CD1c-positive myeloid dendritic cell (primary cell): Measurements from ENCODE around the gene TSPY8.
"Not testable (repeated sequence)": the region's sequence is repeated elsewhere in the genome, so short reads cannot be mapped to it uniquely, and the experiment has no call there.

Experiments used
- DNase-seq: peaks from one replicate; pipeline ENCODE4 v3.0.0-alpha.2; 2016; ENCODE audit errors: extremely low spot score

The TSPY8 gene

DNA sequence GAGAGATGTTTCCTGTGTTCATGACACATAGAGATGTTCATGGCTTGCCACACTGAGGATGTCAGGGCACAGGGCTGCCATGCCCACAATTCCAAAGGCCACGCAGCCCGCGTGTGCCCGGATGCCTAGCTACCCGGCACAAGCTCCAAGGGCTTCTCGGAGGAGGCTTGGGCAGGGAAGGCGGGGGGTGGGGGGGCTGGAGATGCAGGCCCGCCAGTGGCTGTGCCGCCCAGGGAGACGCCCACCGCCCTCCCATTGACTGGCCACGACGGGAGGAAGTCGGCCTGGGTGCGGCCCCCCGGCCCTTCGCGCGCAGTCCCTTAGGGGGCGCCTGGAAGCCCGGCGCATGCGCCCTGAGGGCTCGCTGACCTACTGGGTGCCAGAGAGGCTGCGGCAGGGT, at the start of gene TSPY8:
TSS of gene TSPY8 (plus strand) at position 301 of the 400 bp plus-strand sequence. CDS start at position 347, 46 bp downstream.
- not testable (repeated sequence) for DNase-seq

- DNase-seq: no peak
Measured at GRCh38 chrY:9320996-9321395, 36.6 kb upstream of the TSPY8 start.

DNA sequence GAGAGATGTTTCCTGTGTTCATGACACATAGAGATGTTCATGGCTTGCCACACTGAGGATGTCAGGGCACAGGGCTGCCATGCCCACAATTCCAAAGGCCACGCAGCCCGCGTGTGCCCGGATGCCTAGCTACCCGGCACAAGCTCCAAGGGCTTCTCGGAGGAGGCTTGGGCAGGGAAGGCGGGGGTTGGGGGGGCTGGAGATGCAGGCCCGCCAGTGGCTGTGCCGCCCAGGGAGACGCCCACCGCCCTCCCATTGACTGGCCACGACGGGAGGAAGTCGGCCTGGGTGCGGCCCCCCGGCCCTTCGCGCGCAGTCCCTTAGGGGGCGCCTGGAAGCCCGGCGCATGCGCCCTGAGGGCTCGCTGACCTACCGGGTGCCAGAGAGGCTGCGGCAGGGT, 20.4 kb upstream of the TSPY8 start, which contains the start of gene TSPY4:
TSS of gene TSPY4 (plus strand) at position 301 of the 400 bp plus-strand sequence. CDS start at position 347, 46 bp downstream.
- DNase-seq: not testable (repeated sequence)

GRCh38 chrY:9396527-9396926, 38.9 kb downstream of the TSPY8 start:
- DNase-seq: not testable (repeated sequence)

DNA sequence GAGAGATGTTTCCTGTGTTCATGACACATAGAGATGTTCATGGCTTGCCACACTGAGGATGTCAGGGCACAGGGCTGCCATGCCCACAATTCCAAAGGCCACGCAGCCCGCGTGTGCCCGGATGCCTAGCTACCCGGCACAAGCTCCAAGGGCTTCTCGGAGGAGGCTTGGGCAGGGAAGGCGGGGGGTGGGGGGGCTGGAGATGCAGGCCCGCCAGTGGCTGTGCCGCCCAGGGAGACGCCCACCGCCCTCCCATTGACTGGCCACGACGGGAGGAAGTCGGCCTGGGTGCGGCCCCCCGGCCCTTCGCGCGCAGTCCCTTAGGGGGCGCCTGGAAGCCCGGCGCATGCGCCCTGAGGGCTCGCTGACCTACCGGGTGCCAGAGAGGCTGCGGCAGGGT, 40.5 kb downstream of the TSPY8 start, which contains the start of gene TSPY3:
TSS of gene TSPY3 (plus strand) at position 301 of the 400 bp plus-strand sequence. CDS start at position 347, 46 bp downstream.
- DNase-seq: not testable (repeated sequence)
